Measurements from ENCODE around the gene JOSD1.

Gene JOSD1

DNA sequence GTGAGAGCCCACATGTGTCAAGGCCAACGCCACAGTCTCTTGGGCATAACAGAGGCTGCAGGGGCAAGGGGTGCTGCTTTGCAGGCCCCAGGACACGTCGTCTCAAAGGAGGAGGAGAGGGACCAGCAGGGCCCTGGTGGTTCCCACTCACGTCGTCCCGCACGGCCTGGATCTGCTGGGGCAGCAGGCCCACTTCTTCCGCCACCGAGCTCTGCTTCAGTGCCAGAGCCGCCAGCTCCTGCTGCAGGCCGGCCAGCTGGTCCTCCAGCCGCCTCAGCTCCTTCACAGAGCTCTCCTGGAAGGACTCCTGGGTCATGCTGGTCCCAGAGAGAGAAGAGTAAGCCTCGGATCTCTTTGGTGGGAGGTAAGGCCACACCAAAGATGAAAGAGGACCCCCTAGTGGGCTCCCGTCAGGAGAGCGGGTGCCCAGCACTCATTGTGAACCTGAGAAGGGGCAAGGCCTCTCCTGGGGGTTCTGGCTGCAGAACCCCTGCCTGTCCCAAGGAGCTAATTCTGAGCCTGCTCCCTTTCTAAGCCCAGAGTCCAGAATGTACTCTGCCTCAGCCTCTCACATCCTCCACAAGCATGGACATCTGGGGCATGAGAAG is 39.5 kb upstream of the JOSD1 start:
- DNase-seq (no peak), ATAC-seq (ENCODE audit: insufficient read depth, low read depth) (no peak)
- Histone ChIP-seq H3K27ac (ENCODE audit: low read length) (no peak overlapping the region), H4K20me1 (ENCODE audit: insufficient read depth, low read length) (peaks cover 38% of the 10 kb centered on the region), H3K36me3 (ENCODE audit: insufficient read depth, low read length) (peaks cover 99% of the 10 kb centered on the region), H3K9me3 (ENCODE audit: insufficient read depth, low read length, severe bottlenecking) (no peaks in the 10 kb centered on the region), H3K79me2 (ENCODE audit: insufficient read depth, low read length) (no peaks in the 10 kb centered on the region), H2AFZ (ENCODE audit: low read depth, low read length) (no peak overlapping the region), H3K4me1 (ENCODE audit: insufficient read depth, low read length) (no peaks in the 10 kb centered on the region), H3K27me3 (ENCODE audit: insufficient read depth, low read length, poor library complexity) (no peaks in the 10 kb centered on the region), H3K4me3 (ENCODE audit: low read depth in 1 of 2, low read length in 2 of 2) (no peak overlapping the region), H3K9ac (ENCODE audit: low read depth, low read length) (no peak overlapping the region), H3K4me2 (ENCODE audit: insufficient read depth, low read length) (no peak overlapping the region)
- TF ChIP-seq EZH2 (IDR thresholded peaks at IDR 0.05; ENCODE audit: borderline replicate concordance, low read depth, low read length, severe bottlenecking) = no peak

DNA sequence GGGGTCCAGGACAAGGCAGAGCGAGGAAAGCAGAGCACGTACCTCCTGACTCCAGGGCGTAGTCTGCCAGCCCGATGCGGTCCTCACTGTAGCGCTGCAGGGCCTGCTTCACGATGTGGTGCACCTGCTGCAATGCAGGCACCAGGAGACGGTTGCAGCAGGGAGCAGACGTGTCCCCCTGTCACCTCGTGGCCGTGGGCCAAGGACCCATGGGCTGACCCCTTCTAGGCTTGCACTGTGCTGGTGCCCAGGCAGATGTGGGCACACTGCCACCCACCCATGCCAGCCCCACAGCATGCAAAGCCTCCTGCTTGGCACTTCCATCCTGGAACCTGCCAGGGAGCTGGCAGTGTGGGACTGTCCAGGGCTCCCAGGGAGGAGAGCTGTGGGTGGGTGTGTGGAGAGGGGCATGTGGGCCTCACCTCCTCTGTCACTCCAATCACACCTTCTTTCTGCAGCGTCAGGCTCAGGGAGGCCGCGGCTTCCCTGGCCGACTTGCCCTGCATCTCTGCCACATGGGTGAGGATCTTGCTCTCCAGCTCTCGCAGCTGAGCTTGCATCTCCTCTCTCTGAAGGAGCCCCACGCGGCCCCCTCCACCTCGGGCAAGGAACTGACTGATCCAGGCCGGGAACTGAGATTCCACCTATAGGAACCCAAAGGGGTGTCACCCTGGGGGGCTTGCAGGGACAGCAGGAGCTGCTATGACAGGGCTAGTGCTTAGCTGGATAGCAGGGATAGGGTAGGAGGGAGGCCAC is 38.7 kb upstream of the JOSD1 start:
- H4K20me1 ChIP-seq (ENCODE audit: insufficient read depth, low read length) = peaks cover 40% of the 10 kb centered on the region
- no peak overlapping the region for H3K4me3 ChIP-seq (ENCODE audit: low read depth in 1 of 2, low read length in 2 of 2)
- no peak overlapping the region for H3K4me2 ChIP-seq (ENCODE audit: insufficient read depth, low read length)
- no peaks in the 10 kb centered on the region for H3K79me2 ChIP-seq (ENCODE audit: insufficient read depth, low read length)
- no peaks in the 10 kb centered on the region for H3K9me3 ChIP-seq (ENCODE audit: insufficient read depth, low read length, severe bottlenecking)
- H3K27ac ChIP-seq (ENCODE audit: low read length) = no peak overlapping the region
- no peak for TF ChIP-seq EZH2 (IDR thresholded peaks at IDR 0.05; ENCODE audit: borderline replicate concordance, low read depth, low read length, severe bottlenecking)
- TF ChIP-seq, protein P1, sequence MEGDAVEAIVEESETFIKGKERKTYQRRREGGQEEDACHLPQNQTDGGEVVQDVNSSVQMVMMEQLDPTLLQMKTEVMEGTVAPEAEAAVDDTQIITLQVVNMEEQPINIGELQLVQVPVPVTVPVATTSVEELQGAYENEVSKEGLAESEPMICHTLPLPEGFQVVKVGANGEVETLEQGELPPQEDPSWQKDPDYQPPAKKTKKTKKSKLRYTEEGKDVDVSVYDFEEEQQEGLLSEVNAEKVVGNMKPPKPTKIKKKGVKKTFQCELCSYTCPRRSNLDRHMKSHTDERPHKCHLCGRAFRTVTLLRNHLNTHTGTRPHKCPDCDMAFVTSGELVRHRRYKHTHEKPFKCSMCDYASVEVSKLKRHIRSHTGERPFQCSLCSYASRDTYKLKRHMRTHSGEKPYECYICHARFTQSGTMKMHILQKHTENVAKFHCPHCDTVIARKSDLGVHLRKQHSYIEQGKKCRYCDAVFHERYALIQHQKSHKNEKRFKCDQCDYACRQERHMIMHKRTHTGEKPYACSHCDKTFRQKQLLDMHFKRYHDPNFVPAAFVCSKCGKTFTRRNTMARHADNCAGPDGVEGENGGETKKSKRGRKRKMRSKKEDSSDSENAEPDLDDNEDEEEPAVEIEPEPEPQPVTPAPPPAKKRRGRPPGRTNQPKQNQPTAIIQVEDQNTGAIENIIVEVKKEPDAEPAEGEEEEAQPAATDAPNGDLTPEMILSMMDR (IDR thresholded peaks at IDR 0.05; ENCODE audit: borderline replicate concordance, extremely low read depth, low read length, poor library complexity, severe bottlenecking) = no peak
- H3K27me3 ChIP-seq (ENCODE audit: insufficient read depth, low read length, poor library complexity) = no peaks in the 10 kb centered on the region
- no peaks in the 10 kb centered on the region for H3K4me1 ChIP-seq (ENCODE audit: insufficient read depth, low read length)
- no peak overlapping the region for H2AFZ ChIP-seq (ENCODE audit: low read depth, low read length)
- DNase-seq (no peak), ATAC-seq (ENCODE audit: insufficient read depth, low read depth) (no peak)
- no peak overlapping the region for H3K9ac ChIP-seq (ENCODE audit: low read depth, low read length)
- H3K36me3 ChIP-seq (ENCODE audit: insufficient read depth, low read length) = peaks cover 99% of the 10 kb centered on the region

DNA sequence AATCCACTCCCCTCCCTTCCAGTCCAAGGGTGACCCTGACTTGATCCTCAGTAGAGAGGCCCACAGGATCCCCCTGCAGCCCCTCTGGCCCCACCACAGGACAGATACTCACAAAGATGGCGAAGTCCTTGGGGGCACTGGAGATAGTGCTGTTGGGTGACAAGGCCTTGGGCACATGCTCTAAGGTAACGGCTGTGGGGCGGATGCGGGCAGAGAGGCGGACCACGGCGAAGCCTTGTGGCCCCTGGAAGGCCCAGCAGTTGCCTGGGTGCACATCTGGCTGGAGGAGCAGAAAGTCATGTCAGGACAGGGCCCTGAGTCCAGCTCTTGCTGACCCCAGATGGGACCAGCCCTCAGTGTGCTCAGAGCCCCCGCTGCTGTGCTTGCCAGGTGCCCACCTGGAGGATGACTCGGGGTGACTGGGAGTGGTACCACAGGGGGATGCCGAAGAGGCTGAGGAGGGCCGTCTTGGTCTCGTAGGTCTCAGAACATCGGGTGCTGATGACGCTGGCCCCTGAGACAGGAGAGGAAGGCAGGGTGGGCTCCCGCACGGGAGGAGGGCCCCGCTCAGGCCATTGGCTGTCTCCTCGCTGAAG is 37.8 kb upstream of the JOSD1 start:
- no peak overlapping the region for H2AFZ ChIP-seq (ENCODE audit: low read depth, low read length)
- H3K4me1 ChIP-seq (ENCODE audit: insufficient read depth, low read length) = no peaks in the 10 kb centered on the region
- no peak overlapping the region for H3K4me3 ChIP-seq (ENCODE audit: low read depth in 1 of 2, low read length in 2 of 2)
- no peaks in the 10 kb centered on the region for H3K9me3 ChIP-seq (ENCODE audit: insufficient read depth, low read length, severe bottlenecking)
- H3K79me2 ChIP-seq (ENCODE audit: insufficient read depth, low read length) = no peaks in the 10 kb centered on the region
- H3K27ac ChIP-seq (ENCODE audit: low read length) = no peak overlapping the region
- peaks cover 49% of the 10 kb centered on the region for H4K20me1 ChIP-seq (ENCODE audit: insufficient read depth, low read length)
- no peak for TF ChIP-seq EZH2 (IDR thresholded peaks at IDR 0.05; ENCODE audit: borderline replicate concordance, low read depth, low read length, severe bottlenecking)
- TF ChIP-seq, protein P1 (IDR thresholded peaks at IDR 0.05; ENCODE audit: borderline replicate concordance, extremely low read depth, low read length, poor library complexity, severe bottlenecking) = no peak
- no peak for ATAC-seq (ENCODE audit: insufficient read depth, low read depth)
- no peaks in the 10 kb centered on the region for H3K27me3 ChIP-seq (ENCODE audit: insufficient read depth, low read length, poor library complexity)
- H3K4me2 ChIP-seq (ENCODE audit: insufficient read depth, low read length) = no peak overlapping the region
- H3K36me3 ChIP-seq (ENCODE audit: insufficient read depth, low read length) = peaks cover 99% of the 10 kb centered on the region
- DNase-seq = no peak
- H3K9ac ChIP-seq (ENCODE audit: low read depth, low read length) = no peak overlapping the region

Data from DND-41 (cell line).